HG02678 (cell line): ENCODE measurements around the gene AKAP17A.
"Not testable (repeated sequence)": the region's sequence is repeated elsewhere in the genome, so short reads cannot be mapped to it uniquely, and the experiment has no call there.

Source experiments
- ATAC-seq: cut with Tn5 transposase; IDR thresholded peaks from one replicate; pipeline ENCODE4 v1.9.1; 2021; ENCODE audit warnings: mild to moderate bottlenecking, moderate library complexity; ENCODE audit not compliant: unreplicated experiment

Gene AKAP17A

DNA sequence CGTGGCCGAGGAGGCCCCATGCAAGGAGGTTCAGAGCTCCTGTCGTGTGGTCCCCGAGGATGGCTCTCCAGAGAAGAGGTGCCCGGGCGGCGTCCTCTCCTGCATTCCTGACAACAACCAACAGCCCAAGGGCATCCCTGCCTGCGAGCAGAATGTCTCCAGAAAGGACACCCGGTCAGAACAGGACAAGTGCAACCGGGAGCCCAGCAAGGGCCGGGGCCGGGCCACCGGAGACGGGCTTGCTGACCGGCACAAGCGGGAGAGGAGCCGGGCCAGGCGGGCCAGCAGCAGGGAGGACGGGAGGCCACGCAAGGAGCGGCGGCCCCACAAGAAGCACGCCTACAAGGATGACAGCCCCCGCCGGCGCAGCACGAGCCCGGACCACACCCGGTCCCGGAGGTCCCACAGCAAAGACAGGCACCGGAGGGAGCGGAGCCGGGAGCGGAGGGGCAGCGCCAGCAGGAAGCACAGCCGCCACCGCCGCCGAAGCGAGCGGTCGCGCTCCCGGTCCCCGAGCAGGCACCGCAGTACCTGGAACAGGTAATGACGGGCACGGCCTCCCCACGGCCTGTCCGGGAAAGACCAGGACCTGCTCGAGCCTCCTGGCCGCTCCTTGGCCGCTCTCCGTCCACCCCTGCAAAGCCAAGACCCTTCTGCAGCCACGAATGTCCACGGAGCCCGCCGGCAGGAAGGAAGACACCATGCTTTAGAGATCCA, 9.8 kb downstream of the AKAP17A start:
- no peak for ATAC-seq

DNA sequence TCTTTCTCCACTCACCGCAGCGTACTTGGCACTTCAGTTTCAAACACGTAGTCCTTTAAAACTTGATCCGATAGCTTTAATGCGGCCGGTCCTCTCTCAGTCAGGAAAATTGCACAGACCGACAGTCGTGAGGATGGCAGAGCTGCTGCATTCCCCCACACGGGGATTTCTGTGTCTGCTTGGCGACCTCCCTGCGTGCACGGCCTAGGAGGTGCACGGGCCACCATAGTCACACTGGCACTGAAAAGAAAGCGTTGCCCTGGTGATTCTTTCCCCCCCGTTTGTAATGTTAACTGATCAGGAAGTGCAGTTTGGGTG, 10.3 kb downstream of the AKAP17A start:
- no peak for ATAC-seq

DNA sequence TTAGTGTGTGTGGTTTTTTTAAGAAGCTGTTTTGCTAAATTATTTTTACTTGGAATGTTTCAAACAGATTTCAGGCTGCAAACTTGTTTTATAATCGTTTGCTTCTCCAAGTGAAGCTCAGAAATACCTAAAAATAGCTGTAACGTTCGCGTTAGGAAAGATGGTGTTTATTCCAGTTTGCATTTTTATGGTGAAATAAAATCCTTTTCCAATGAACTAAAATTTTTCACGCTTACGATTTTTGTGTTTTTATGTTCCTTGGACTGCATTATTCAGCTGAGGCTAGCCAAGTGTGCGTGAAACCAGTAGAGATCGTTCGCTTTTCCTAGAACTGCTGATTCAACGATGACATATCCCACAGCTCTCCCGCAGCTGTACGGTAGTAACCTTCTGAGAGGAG, 10.9 kb downstream of the AKAP17A start:
- ATAC-seq = no peak

- no peak for ATAC-seq
These were observed 15.1 kb downstream of the AKAP17A start for GRCh38 chrX:1606496-1606895.

GRCh38 chrX:1609311-1609710, 17.9 kb downstream of the AKAP17A start:
- ATAC-seq = no peak

GRCh38 chrX:1609762-1610161, 18.4 kb downstream of the AKAP17A start:
- no peak for ATAC-seq

DNA sequence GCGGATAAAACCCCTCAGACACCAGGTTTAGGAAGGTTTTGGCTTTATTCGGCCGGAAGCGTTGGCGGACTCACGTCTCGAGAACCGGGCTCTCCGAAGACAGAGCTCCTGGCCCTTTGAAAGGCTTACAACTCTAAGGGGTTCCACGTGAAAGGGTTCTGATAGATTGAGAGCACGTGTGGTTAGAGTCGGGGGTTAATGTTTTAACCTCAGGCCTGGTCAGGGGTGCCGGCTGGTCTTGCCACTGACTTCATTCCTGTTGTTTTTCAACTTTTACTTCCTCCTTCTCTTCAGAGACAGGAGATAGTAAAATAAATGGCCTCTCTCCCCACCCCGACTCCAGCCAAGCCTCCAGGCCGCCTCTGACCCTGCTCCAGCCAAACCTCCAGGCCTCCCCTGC, 18.8 kb downstream of the AKAP17A start:
- ATAC-seq = no peak

GRCh38 chrX:1610736-1611135, 19.3 kb downstream of the AKAP17A start:
- ATAC-seq = no peak

- no peak for ATAC-seq
These were observed 21.4 kb downstream of the AKAP17A start for GRCh38 chrX:1612641-1613286.

- no peak for ATAC-seq
These were observed 23.5 kb downstream of the AKAP17A start, which contains the start of gene ASMT for GRCh38 chrX:1614927-1615326. ASMT (plus strand) TSS chrX:1615059; CDS start chrX:1615200, 141 bp downstream.

DNA sequence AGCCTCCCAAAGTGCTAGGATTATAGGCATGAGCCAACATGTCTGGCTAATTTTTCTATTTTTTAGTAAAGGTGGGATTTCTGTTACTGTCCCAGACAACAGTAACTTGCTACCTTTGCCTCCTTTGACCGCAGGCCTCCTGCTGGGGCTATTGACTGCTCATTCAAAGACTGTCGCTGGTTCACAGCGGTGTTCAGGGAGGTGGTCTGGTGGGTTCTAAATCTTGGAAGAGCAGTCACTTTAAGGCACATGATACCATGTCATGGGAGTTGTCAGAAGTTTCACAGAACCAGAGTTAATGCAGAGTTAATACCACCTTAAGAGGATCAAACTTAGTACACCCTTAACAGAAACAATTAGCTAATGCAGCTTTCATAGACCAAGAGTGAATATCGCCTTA, 27.3 kb downstream of the AKAP17A start:
- ATAC-seq = no peak

- ATAC-seq = no peak
These were observed 32.3 kb downstream of the AKAP17A start for GRCh38 chrX:1623691-1624090.

- ATAC-seq = not testable (repeated sequence)
These were observed 32.9 kb downstream of the AKAP17A start for GRCh38 chrX:1624158-1624860.

- ATAC-seq = not testable (repeated sequence)
These were observed 33.4 kb downstream of the AKAP17A start for GRCh38 chrX:1624861-1625215.

DNA sequence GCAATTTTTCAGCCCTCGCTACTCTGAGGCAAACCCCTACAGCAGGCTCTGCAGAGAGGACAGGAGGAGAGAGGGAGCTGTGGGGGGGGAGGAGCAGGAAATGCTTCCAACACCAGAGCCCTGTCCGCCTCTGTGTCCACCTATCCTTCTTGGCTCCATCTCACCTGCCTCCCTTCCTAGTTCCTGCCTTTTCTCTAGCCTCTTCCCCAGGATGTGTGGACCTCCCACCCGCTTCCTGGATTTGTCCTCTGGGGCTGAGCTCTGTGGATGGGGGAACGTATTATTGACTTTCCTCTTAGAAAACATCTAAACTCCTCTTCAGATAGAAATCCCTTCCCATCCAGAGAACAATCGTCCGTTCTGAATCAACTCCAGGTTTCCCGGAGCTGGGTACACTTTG, 37.8 kb downstream of the AKAP17A start:
- ATAC-seq = no peak

GRCh38 chrX:1646009-1646408, 54.6 kb downstream of the AKAP17A start:
- ATAC-seq = no peak

- no peak for ATAC-seq
These were observed 58.2 kb downstream of the AKAP17A start for GRCh38 chrX:1649621-1650020.
